ENCODE data around the gene TTC29. TPM values are rescaled to one million over a fixed set of nuclear protein-coding genes. Genes with fewer than 3 reads are reported as not detected.

The TTC29 gene
- total RNA-seq, 1 donor from 2014 or later = 0.09 TPM

GRCh38 chr4:146795711-146796110, 150.0 kb downstream of the TTC29 start:
- DNase-seq (ENCODE audit: low spot score) = no peak
- TF ChIP-seq CTCF (IDR thresholded peaks at IDR 0.05) (no peak), EZH2 (IDR thresholded peaks at IDR 0.05) (no peak), EZH2phosphoT487 (IDR thresholded peaks at IDR 0.05) (no peak)
- no peaks in the 10 kb centered on the region for H4K20me1 ChIP-seq (ENCODE audit: low read depth)
- no peak overlapping the region for H3K27ac Mint-ChIP-seq
- H3K4me1 Mint-ChIP-seq = no peaks in the 10 kb centered on the region
- H3K9me3 Mint-ChIP-seq = no peaks in the 10 kb centered on the region
- no peaks in the 10 kb centered on the region for H3K79me2 ChIP-seq (ENCODE audit: low read depth)
- H3K9me3 ChIP-seq (ENCODE audit: low read depth) = no peaks in the 10 kb centered on the region
- H3K36me3 Mint-ChIP-seq = no peaks in the 10 kb centered on the region
- no peaks in the 10 kb centered on the region for H3K27me3 ChIP-seq
- H3K4me1 ChIP-seq = no peaks in the 10 kb centered on the region
- no peaks in the 10 kb centered on the region for H3K36me3 ChIP-seq
- H3K27ac ChIP-seq = no peak overlapping the region
- no peak overlapping the region for H3K4me2 ChIP-seq
- no peak overlapping the region for H3K4me3 Mint-ChIP-seq
- H3F3A ChIP-seq (ENCODE audit: low read depth) = no peaks in the 10 kb centered on the region
- no peak overlapping the region for H3K4me3 ChIP-seq
- peaks cover 2% of the 10 kb centered on the region for H3K27me3 Mint-ChIP-seq (ENCODE audit: insufficient read depth, low read depth)
- no peak overlapping the region for H2AFZ ChIP-seq (replicated peaks)
- H3K9ac ChIP-seq = no peak overlapping the region

GRCh38 chr4:146793727-146794126, 151.9 kb downstream of the TTC29 start:
- H3K36me3 Mint-ChIP-seq = no peaks in the 10 kb centered on the region
- no peaks in the 10 kb centered on the region for H3K9me3 Mint-ChIP-seq
- H3K4me3 Mint-ChIP-seq = no peak overlapping the region
- Histone ChIP-seq H3K36me3 (no peaks in the 10 kb centered on the region), H3K27me3 (no peaks in the 10 kb centered on the region), H3K27ac (no peak overlapping the region), H3K4me1 (no peaks in the 10 kb centered on the region), H2AFZ (replicated peaks) (no peak overlapping the region), H3K9me3 (ENCODE audit: low read depth) (no peaks in the 10 kb centered on the region), H4K20me1 (ENCODE audit: low read depth) (no peaks in the 10 kb centered on the region), H3K4me2 (no peak overlapping the region), H3K4me3 (no peak overlapping the region), H3K9ac (no peak overlapping the region), H3K79me2 (ENCODE audit: low read depth) (no peaks in the 10 kb centered on the region), H3F3A (ENCODE audit: low read depth) (no peaks in the 10 kb centered on the region)
- no peaks in the 10 kb centered on the region for H3K4me1 Mint-ChIP-seq
- H3K27me3 Mint-ChIP-seq (ENCODE audit: insufficient read depth, low read depth) = peaks cover 2% of the 10 kb centered on the region
- TF ChIP-seq CTCF (IDR thresholded peaks at IDR 0.05) (no peak), EZH2phosphoT487 (IDR thresholded peaks at IDR 0.05) (no peak), EZH2 (IDR thresholded peaks at IDR 0.05) (no peak)
- DNase-seq (ENCODE audit: low spot score) = no peak
- no peak overlapping the region for H3K27ac Mint-ChIP-seq

- no peak overlapping the region for H3K4me3 ChIP-seq
- no peaks in the 10 kb centered on the region for H3K79me2 ChIP-seq (ENCODE audit: low read depth)
- H3K36me3 ChIP-seq = no peaks in the 10 kb centered on the region
- H2AFZ ChIP-seq (replicated peaks) = no peak overlapping the region
- TF ChIP-seq EZH2phosphoT487 (IDR thresholded peaks at IDR 0.05) (no peak), EZH2 (IDR thresholded peaks at IDR 0.05) (no peak), CTCF (IDR thresholded peaks at IDR 0.05) (no peak)
- H3K27me3 ChIP-seq = no peaks in the 10 kb centered on the region
- Mint-ChIP-seq H3K4me3 (no peak overlapping the region), H3K9me3 (no peaks in the 10 kb centered on the region), H3K27ac (no peak overlapping the region), H3K36me3 (no peaks in the 10 kb centered on the region), H3K4me1 (peaks cover 12% of the 10 kb centered on the region), H3K27me3 (ENCODE audit: insufficient read depth, low read depth) (no peaks in the 10 kb centered on the region)
- no peak for DNase-seq (ENCODE audit: low spot score)
- H3K4me2 ChIP-seq = no peak overlapping the region
- H3K9ac ChIP-seq = no peak overlapping the region
- no peaks in the 10 kb centered on the region for H3F3A ChIP-seq (ENCODE audit: low read depth)
- H3K9me3 ChIP-seq (ENCODE audit: low read depth) = no peaks in the 10 kb centered on the region
- H4K20me1 ChIP-seq (ENCODE audit: low read depth) = no peaks in the 10 kb centered on the region
- H3K27ac ChIP-seq = no peak overlapping the region
- H3K4me1 ChIP-seq = peaks cover 5% of the 10 kb centered on the region
Measured at GRCh38 chr4:146791439-146791838, 154.2 kb downstream of the TTC29 start.

Data from neural progenitor cell (in vitro differentiated cells).